Prostate gland (tissue), 2 donors: Measurements from ENCODE around the gene DCHS2. TPM values are rescaled to one million over a fixed set of nuclear protein-coding genes. Genes with fewer than 3 reads are reported as not detected.
A peak's percentile ranks its signal among the peaks of the same experiment; 100 is the strongest.

Source experiments
- DNase-seq: peaks from one replicate; pipeline ENCODE4 v3.0.0-alpha.2; 2019; ENCODE audit warnings: low spot score
- H3K27ac ChIP-seq, 2 donors: fragments of 200-600 bp; sonication (generic); 2 replicates each; pipeline ENCODE4 v1.5.1; 2017 to 2019
- H3K27me3 ChIP-seq: fragments of 200-600 bp; sonication (generic); replicated peaks from 2 replicates; pipeline ENCODE4 v1.5.1; 2019; ENCODE audit not compliant: insufficient read depth
- H3K36me3 ChIP-seq, 2 donors: fragments of 200-600 bp; sonication (generic); 1 replicate in 1 of 2; 2 replicates in 1 of 2; pipeline versions ENCODE4 v1.5.1 to v1.8.1; 2017 to 2019
- H3K4me1 ChIP-seq: fragments of 200-600 bp; sonication (generic); replicated peaks from 2 replicates; pipeline ENCODE4 v1.5.1; 2019
- H3K4me3 ChIP-seq, 2 donors: fragments of 200-600 bp; sonication (generic); 2 replicates each; pipeline ENCODE4 v1.5.1; 2017 to 2019
- H3K9me3 ChIP-seq: fragments of 200-600 bp; sonication (generic); 2 replicates; pipeline ENCODE4 v1.5.1; 2017
- POLR2A ChIP-seq: fragments of 450-650 bp; IDR thresholded peaks from one replicate; pipeline ENCODE4 v1.6.1; 2016; ENCODE audit warnings: antibody characterized with exemption, mild to moderate bottlenecking
- POLR2AphosphoS5 ChIP-seq: sonication (generic); formaldehyde crosslinking; IDR thresholded peaks from one replicate; pipeline ENCODE4 v1.6.1; 2017; ENCODE audit warnings: antibody characterized with exemption
- WGBS: methylation state at CpG from one replicate; pipeline ENCODE4 v1.1.5; 2018; 5-methylcytosine and 5-hydroxymethylcytosine counted together
- intact Hi-C: fragments of 100-400 bp; cut with DNase I; formaldehyde crosslinking; loops from one replicate; pipeline ENCODE4 v1.14.2; 2022
- total RNA-seq, 2 donors: library from RNA; depleted of rRNA; stranded (reverse); fragments of >200 nt; gene quantifications; one replicate each; pipeline ENCODE4 v1.1.0, GENCODE V29; 2016
- TF ChIP-seq, protein P1 (sequence below), 4 experiments: fragments of 200-600 bp in 2 of 4; fragments of 450-650 bp in 2 of 4; sonication (generic) in 2 of 4; IDR thresholded peaks; 1 replicate in 3 of 4; 2 replicates in 1 of 4; pipeline ENCODE4 v1.5.1; 2016 to 2019; ENCODE audit warnings: antibody characterized with exemption in 4 of 4, mild to moderate bottlenecking in 2 of 4, moderate library complexity in 2 of 4

Gene DCHS2
- total RNA-seq, 2 donors from 2014 or later: 1.8 to 2.2 TPM

DNA sequence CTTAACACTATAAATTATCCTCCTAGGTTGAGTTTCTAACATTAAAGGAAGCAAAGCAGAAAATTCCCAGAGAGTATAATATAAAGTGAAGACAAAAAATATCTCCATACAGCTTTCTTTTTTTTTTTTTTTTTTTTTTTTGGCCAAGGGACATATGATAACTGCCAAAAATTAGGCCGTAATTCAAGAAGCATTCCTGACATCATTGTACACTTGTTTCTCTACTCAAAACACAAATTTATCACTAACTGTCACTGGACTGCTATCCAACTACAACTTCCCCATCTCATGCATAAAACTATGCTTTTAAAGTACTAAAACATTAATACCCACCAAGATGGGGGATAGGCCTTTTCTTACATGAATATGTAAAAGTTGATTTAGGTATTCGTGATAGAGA lies 77.2 kb downstream of the DCHS2 start:
- WGBS: 51% methylated on average over 2 of the region's 2 CpGs
- Histone ChIP-seq H3K4me3 (no peak overlapping the region), H3K4me1 (no peaks in the 10 kb centered on the region), H3K9me3 (no peaks in the 10 kb centered on the region), H3K27me3 (no peaks in the 10 kb centered on the region), H3K27ac (no peak overlapping the region), H3K36me3 (no peaks in the 10 kb centered on the region)
- TF ChIP-seq POLR2A (no peak), POLR2AphosphoS5 (no peak)
- TF ChIP-seq, protein P1, sequence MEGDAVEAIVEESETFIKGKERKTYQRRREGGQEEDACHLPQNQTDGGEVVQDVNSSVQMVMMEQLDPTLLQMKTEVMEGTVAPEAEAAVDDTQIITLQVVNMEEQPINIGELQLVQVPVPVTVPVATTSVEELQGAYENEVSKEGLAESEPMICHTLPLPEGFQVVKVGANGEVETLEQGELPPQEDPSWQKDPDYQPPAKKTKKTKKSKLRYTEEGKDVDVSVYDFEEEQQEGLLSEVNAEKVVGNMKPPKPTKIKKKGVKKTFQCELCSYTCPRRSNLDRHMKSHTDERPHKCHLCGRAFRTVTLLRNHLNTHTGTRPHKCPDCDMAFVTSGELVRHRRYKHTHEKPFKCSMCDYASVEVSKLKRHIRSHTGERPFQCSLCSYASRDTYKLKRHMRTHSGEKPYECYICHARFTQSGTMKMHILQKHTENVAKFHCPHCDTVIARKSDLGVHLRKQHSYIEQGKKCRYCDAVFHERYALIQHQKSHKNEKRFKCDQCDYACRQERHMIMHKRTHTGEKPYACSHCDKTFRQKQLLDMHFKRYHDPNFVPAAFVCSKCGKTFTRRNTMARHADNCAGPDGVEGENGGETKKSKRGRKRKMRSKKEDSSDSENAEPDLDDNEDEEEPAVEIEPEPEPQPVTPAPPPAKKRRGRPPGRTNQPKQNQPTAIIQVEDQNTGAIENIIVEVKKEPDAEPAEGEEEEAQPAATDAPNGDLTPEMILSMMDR (IDR thresholded peaks at IDR 0.05): no peak
- intact Hi-C loops: no loop called here
- no peak for DNase-seq

DNA sequence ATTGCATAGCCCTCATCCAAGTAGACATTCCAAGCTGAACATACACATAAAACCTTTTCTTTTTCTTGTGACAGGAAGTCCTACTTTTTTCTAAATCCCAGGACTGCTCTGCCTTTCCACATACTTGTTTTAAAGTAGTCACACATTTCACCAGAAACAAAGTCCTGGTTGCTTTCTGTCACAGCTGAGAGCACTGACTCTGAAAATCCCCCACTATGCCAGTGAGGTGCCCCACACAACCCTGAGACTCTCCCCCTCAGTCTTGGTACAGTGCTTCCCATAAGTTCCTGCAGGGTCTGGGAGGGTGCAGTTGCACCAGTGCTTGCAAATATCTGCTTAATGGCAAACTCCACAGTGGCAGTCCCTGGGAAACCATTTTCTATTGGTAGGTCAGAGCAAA lies 84.2 kb downstream of the DCHS2 start:
- TF ChIP-seq POLR2AphosphoS5: no peak
- no peak for TF ChIP-seq POLR2A
- TF ChIP-seq, protein P1 (IDR thresholded peaks at IDR 0.05): no peak
- Histone ChIP-seq H3K27me3 (no peaks in the 10 kb centered on the region), H3K4me3 (no peak overlapping the region), H3K36me3 (no peaks in the 10 kb centered on the region), H3K4me1 (no peaks in the 10 kb centered on the region), H3K9me3 (no peaks in the 10 kb centered on the region), H3K27ac (no peak overlapping the region)
- intact Hi-C loops: no loop called here
- no peak for DNase-seq

- no peak overlapping the region for H3K27ac ChIP-seq
- H3K36me3 ChIP-seq: no peaks in the 10 kb centered on the region
- no peaks in the 10 kb centered on the region for H3K9me3 ChIP-seq
- 85% methylated on average over 4 of the region's 4 CpGs for WGBS
- H3K4me1 ChIP-seq: no peaks in the 10 kb centered on the region
- H3K4me3 ChIP-seq: no peak overlapping the region
- intact Hi-C loops: no loop called here
- DNase-seq: no peak
- H3K27me3 ChIP-seq: no peaks in the 10 kb centered on the region
- TF ChIP-seq POLR2AphosphoS5: no peak
- TF ChIP-seq, protein P1 (IDR thresholded peaks at IDR 0.05): no peak
- TF ChIP-seq POLR2A: no peak
These were observed 85.4 kb downstream of the DCHS2 start for GRCh38 chr4:154406018-154406795.

- H3K27me3 ChIP-seq: no peaks in the 10 kb centered on the region
- H3K27ac ChIP-seq: no peak overlapping the region
- TF ChIP-seq, protein P1 (IDR thresholded peaks at IDR 0.05): peak in 2 of 4 experiments; percentile 41 to 60
- TF ChIP-seq POLR2AphosphoS5: no peak
- 65% methylated on average over 10 of the region's 10 CpGs for WGBS
- no peak overlapping the region for H3K4me3 ChIP-seq
- DNase-seq: no peak
- no peaks in the 10 kb centered on the region for H3K9me3 ChIP-seq
- H3K36me3 ChIP-seq: no peaks in the 10 kb centered on the region
- intact Hi-C loops: loop anchor here (2.0 kb wide), 1 partner anchor 107 kb away; no protein-coding TSS in a partner anchor
- H3K4me1 ChIP-seq: no peaks in the 10 kb centered on the region
These were observed 92.2 kb downstream of the DCHS2 start for GRCh38 chr4:154399259-154399974.
